NCI-H2107 (cell line): ENCODE measurements around the gene NXPH4.

Experiments used
- DNase-seq: peaks from one replicate; lab custom pipeline; 2025; lab: John Stamatoyannopoulos, UW

The NXPH4 gene

GRCh38 chr12:57203791-57204190, 12.8 kb upstream of the NXPH4 start:
- no peak for DNase-seq

- DNase-seq: no peak
Observed at GRCh38 chr12:57204454-57204853, 12.1 kb upstream of the NXPH4 start.

- DNase-seq: no peak
Observed at GRCh38 chr12:57205186-57205585, 11.4 kb upstream of the NXPH4 start.

GRCh38 chr12:57205931-57206330, 10.7 kb upstream of the NXPH4 start:
- DNase-seq: no peak

GRCh38 chr12:57207731-57208630, 8.6 kb upstream of the NXPH4 start:
- no peak for DNase-seq

- no peak for DNase-seq
Observed at GRCh38 chr12:57208631-57209282, 7.8 kb upstream of the NXPH4 start.

- DNase-seq: no peak
Observed at GRCh38 chr12:57209916-57210315, 6.7 kb upstream of the NXPH4 start.

GRCh38 chr12:57210461-57210860, 6.1 kb upstream of the NXPH4 start:
- no peak for DNase-seq

- no peak for DNase-seq
Observed at GRCh38 chr12:57210926-57211692, 5.5 kb upstream of the NXPH4 start.

GRCh38 chr12:57211791-57212700, 4.5 kb upstream of the NXPH4 start:
- DNase-seq: no peak

GRCh38 chr12:57212701-57213057, 3.9 kb upstream of the NXPH4 start:
- no peak for DNase-seq

- DNase-seq: peak; percentile 75
Observed at GRCh38 chr12:57213058-57213715, 3.4 kb upstream of the NXPH4 start.

GRCh38 chr12:57213763-57214397, 2.7 kb upstream of the NXPH4 start:
- DNase-seq: no peak

GRCh38 chr12:57214398-57214781, 2.2 kb upstream of the NXPH4 start:
- DNase-seq: no peak

- DNase-seq: no peak
Observed at GRCh38 chr12:57215065-57215464, 1.5 kb upstream of the NXPH4 start.

- DNase-seq: no peak
Observed at GRCh38 chr12:57215668-57216013, 953 bp upstream of the NXPH4 start.

GRCh38 chr12:57216921-57217879, 606 bp downstream of the NXPH4 start:
- DNase-seq: no peak

GRCh38 chr12:57218030-57218853, 1.6 kb downstream of the NXPH4 start:
- no peak for DNase-seq
